Activated CD4-positive, CD25-positive, alpha-beta regulatory T cell treated with anti-CD3 and anti-CD28 coated beads, Interleukin-2, amount 50 U/mL, for 24 hours (primary cell): Measurements from ENCODE around the gene FYN.
"Not testable (repeated sequence)": the region's sequence is repeated elsewhere in the genome, so short reads cannot be mapped to it uniquely, and the experiment has no call there.

Experiments
- ATAC-seq, 2 donors: fragments of 150-1000 bp; cut with Tn5 transposase; one replicate each; pipeline ENCODE4 v1.10.0; 2021; ENCODE audit warnings: mild to moderate bottlenecking in 1 of 2, moderate library complexity in 1 of 2

Gene FYN

DNA sequence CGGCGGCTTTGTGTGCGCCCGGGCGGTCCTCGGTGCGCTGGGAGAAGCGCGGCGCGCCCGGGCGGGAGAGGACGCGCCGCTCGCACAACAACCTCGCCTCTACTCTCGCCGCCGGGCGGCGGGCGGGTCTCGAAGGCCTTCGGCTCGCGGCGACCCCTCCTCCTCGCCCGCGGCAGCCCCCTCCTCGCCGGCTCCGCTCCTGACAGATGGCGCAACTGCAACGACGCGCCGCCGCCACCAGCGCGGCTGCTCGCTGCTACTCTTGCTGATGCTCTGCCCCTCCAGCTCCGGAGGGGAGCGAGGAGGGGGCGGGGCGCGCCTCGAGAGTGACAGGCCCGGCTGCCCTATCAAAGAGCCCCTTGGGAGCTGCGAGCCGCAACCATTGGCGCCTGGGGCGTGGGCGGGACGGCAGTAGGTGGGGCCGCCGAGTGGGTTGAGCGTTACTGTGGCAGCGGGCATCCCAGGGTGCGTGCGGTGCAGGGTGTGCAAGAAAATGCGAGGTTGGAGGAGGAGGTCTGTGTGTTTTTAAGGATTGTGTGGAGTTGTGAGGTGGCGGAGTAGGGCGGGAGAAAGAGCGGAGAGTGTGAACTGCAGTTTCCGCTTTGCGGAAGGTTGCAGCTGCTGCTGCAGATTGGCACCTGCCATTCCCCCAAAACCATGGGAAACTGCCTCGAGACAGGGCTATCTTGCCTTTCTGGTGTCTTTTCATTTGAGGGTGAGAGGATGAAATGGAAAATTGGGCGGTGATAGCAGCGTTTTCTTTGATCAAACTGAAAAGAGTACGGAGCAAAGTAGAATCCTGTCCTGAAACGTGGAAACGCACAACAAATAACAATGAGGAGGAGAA is at the start of gene FYN:
FYN (minus strand) TSS at position 275 of the 847 bp plus-strand sequence. CDS start 153,401 bp downstream, outside the sequence.
- peak; percentile 91 to 93 for ATAC-seq

DNA sequence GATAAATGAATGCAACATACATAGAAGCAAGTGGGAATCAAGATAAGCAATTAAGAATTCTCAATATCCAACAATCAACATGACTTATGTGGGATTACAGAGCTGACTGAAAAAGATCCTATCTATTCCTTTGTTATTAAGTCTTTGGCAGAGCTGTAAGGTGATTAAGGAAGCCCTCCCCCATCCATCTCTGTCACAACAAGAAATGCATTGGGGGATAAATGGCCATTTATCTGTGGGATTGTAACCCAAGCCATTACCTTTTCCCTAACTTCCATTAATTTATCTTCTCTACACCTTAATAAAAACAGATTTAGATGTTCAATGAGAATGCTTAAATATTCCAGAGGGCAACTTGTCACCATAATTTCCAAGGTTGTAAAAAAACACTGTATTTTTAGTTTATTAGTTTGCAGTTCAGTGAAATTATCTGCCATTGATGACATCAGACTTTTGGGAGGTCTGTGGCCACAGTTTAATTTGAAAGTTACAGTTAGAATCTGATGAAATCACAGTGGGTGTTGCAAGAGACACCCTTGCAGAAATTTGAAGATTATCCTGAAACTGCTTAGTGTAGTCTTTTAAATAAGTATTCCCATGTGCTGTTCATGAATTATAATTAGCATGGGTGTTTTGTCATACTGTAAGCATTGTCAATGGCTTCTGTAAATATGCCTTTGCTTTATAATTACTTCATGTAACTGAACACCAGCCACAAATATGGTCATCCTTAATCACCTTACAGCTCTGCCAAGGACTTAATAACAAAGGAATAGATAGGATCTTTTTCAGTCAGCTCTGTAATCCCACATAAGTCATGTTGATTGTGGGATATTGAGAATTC is 49.4 kb upstream of the FYN start:
- peak in 1 of 2 donors; percentile 27 for ATAC-seq

DNA sequence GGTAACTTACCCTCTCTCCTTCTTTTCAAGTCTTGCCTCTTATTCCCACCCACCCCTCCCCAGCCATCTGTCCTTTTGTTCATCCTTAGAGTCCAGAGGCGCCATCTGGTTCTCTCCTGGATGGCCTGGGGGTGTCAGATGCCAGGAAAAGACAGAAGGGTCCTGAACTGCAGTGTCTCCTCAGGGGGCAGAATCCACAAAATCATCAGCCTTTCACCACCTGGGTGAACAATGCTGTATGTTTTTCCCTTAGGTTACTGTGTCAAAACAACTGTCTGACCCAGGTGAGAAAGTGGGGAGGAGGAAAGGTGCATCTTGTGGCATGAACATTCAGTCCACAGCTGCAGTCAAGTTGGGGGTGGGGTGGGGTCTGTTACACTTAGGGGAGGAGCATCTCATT is 47.9 kb upstream of the FYN start:
- no peak for ATAC-seq

DNA sequence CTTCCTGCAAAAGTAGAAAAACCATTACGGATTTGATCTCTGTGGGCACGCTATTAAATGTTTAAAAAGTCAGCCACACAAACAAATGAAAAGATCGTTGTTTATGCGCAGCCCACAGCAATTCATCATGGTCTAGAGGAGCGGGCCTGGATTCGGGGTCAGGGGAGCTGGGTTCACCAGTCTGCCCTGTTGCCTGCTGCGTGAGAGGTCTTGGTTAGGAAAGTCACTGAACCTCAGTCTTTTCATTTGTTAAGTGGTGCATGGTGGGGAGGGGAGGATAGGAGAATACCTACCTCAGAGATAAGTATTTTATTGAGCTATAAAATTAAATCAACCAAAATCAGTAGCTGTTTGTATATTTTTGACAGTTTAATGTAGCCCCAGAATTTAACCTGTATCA is 47.3 kb upstream of the FYN start:
- no peak for ATAC-seq

DNA sequence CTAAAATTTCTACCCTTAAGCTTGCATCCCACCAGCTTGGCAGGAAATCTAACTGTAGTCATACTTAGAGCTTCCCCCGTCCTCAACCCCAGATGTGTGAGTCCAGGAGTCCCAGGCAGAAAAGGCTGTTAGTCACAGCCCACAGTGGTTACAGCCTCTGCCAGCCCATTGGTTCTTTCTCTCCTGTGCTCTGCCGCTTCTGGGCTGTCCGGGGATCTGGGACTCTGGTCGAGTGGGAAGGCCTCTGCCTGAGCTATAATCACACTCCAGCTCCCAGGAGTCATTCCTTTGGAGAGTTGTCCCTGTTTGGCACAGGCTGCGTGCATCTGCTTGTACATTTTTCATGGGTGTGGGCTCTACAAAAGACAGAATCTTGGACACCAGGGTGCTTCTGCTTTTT is 45.6 kb upstream of the FYN start:
- ATAC-seq = no peak

DNA sequence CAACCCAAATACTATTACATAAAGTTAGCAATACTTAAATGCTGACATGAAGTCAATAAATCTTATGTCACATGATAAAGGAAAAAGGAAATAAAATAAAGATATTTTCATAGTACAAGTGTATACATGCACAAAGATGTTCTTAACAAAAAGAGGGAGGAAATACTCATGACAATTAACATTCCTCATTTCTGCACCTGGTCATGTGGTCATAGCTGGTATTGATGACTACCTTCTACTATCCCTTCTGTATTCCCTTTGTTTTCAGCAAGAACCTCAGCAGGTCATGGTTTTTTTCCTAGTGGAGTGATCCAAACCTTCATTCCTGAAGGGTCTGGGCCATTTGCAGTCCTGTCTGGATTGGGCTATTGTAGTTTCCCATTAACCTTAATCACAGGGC is 43.5 kb upstream of the FYN start:
- no peak for ATAC-seq

DNA sequence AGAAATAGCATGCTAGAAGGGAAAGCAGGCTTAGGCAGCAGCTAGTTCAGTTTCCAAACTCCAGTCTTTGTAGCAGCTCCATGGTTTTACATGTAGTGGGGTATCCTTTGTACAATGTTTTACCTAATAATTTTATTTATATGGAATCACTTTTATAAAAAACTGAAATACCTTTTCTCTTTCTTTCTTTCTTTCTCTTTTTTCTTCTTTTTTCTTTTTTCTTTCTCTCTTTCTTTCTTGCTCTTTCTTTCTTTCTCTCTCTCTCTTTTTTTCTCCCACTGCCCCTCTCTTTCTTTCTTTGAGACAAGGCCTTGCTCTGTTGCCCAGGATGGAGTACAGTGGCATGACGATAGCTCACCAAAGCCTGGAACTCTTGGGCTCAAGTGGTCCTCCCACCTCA is 41.4 kb upstream of the FYN start:
- ATAC-seq = no peak

DNA sequence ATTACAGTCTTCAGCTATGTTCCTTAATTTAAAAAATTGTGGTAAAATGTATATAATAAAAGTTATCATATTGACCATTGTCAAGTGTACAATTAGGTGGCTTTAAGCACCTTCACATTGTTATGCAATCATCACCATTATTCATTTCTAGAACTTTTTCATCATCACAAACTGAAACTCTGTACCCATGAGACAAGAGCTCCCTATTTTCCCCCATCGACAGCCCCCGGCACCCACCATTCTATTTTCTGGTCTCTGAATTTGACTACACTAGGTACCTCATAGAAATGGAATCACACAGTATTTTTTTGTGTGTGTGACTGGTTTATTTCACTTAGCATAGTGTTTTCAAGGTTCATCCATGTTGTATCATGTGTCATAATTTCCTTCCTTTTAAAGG is 39.7 kb upstream of the FYN start:
- peak; percentile 56 to 73 for ATAC-seq

DNA sequence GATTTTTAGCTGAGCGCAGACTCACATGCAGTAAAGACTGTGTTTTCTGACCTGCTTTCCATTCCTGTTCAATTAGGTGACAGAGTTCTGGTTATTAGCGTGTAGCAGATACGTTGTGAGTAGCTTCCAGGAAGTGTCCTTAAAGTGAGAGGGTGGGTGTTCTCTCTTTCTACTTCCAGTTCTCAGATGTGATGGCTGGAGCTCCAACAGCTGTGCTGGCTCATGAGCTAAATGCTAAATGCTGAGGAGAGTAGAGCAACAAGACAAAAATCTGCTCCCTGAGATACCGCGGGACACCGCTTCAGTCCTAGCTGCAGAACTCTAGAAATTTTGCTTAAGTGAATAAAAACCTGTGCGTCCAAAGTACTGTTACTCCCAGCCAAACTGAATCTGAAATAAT is 38.2 kb upstream of the FYN start:
- peak in 1 of 2 donors; percentile 13 for ATAC-seq

DNA sequence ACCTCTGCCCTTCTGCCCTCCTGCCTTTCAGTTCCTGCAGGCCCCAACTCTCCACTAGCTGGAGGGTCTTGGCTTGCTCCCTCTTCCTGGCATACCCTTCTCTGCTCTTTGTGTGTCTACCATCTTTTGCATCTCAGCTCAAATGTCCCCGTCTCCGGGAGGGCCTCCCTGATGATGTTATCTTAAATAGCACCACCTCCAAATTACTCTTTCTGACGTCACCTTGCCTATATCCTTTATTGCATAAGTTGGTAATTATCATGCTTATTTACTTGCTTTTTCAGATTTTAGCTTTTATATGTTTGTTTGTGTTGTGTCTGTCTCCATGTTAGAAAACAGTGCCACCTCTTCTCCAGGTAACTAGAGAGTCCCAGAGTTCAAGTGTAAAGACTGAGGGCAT is 36.0 kb upstream of the FYN start:
- no peak for ATAC-seq

DNA sequence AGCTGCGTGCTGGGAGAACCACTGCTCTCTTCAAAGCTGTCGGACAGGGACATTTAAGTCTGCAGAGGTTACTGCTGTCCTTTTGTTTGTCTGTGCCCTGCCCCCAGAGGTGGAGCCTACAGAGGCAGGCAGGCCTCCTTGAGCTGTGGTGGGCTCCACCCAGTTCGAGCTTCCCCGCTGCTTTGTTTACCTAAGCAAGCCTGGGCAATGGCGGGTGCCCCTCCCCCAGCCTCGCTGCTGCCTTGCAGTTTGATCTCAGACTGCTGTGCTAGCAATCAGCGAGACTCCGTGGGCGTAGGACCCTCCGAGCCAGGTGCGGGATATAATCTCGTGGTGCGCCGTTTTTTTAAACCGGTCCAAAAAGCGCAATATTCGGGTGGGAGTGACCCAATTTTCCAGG is 35.1 kb upstream of the FYN start:
- not testable (repeated sequence) for ATAC-seq

DNA sequence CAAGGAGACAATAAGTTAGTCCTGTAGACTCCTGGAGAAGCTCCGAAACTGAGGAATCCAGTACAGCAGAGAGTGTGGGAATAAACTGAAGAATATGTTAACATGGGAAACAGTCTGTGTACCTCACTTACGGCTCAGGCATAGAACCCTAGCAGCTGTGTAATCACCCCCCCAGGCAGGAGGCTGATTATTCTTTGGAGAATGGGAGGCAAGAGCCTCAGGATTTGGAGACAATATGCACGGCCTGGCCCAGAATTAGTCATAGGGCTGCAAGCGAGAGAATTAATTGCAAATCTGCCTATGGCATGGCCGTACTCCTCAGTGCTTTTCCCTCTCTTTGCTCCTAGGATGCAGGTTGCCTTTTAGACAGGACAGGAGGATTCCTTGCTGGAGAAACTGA is 27.5 kb upstream of the FYN start:
- no peak for ATAC-seq

DNA sequence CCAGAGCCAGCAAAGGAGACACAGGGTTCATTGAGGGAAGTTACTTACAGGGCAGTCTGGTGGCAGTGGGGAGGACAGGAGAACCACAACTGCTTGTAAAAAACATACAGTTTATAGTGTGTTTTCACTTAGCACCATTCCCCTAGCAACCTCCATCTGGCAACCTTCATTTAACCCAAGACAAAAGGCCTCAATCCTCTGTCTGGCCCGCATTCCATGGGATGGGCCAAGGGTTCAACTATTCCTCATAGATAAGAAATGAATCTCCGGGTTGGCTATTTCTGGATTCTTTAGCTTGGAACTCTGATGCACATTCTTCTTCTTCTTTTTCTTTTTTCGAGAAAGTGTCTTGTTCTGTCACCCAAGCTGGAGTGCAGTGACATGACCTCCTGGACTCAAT is 26.3 kb upstream of the FYN start:
- ATAC-seq = no peak

DNA sequence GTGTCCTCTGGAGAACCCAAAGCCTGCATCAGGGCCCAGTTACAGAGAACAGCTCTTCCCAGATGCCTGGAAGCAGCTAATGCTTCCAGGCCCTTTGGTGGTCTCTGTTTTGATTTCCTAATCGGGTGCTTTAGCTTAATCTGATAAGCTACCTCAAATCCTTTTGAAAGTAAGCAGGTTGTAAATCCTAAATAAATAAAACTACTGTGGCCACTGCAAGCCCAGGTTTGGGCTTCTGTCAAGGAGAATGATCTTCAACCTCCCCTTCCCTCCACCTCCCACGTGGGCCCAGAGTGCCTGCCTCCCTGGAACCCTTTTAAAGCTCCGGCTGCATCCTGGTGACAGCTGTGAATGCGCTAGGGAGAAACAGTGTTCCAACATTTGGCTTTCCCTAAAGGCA is 25.2 kb upstream of the FYN start:
- no peak for ATAC-seq

DNA sequence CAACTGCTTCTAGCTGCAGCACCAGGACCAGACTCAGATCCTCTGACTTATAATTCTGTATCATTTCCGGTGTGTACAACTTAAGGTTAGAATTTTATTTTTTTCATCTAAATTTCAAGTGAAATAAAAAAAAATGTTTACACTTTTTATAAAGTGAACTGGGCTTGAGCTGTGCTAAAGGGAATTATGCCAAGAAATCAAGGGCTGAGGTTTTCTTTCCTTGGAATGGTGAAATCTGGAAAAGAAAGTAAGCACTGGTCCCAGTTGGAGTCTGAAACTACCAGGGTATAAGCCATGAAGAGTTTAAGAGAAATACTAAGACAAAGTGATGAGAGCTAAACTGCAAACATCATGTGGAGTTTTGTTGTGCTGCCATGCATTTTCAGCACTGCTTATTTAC is 21.7 kb upstream of the FYN start:
- ATAC-seq = no peak

DNA sequence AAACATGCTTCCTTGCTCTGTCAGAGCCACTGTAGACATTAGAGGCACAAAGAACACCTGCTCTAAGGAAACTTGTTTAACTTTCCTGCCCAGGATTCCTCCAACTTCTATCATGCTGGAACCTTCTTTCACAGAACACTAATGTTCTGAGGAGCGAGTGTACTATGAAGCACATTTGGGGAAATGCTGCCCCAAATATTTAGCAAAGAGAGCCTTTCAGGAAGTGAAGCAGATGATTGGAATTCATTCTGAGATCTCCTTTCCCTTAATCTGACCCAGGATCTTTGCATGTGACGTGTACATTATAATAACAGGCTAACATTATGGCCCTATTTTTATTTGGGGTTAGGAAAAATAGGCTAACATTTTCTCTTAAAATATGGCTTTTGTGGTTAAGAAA is 21.0 kb upstream of the FYN start:
- no peak for ATAC-seq

DNA sequence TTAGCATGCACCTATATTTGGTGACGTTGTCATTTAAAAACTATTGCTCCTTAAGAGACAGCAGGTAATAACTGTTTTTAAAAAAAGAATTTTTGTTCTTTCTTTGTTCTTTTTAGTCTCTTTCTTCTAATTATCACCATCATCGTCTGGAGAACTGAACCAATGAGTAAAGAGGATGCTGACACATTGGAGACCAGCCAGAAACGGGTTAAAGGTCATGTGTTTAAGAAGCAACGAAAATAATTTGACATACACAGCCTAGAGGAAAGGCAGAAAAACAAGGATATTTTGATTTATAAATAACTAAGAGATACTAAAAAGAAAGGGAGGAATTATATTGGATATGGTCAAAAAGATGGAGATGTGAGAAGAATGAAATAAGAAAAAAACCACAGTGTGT is 19.2 kb upstream of the FYN start:
- no peak for ATAC-seq

DNA sequence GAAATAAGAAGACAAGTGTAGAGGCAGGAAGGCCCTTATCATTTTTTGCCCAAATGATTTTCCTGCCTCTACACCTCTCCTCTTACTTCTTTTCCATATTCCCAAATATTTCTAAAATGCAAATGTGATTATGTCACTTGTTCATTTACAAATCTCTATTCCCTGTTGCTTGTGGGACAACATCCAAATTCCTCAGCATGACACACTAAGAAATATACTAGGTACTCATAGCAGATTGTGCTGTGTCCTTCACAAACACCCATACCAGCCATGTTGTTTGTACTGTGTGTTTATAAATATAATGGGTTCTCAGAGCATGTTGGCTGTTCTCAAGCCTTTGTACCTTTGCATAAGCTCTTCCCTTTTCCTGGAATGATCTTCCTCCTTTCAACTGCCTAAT is 17.7 kb upstream of the FYN start:
- ATAC-seq = no peak

DNA sequence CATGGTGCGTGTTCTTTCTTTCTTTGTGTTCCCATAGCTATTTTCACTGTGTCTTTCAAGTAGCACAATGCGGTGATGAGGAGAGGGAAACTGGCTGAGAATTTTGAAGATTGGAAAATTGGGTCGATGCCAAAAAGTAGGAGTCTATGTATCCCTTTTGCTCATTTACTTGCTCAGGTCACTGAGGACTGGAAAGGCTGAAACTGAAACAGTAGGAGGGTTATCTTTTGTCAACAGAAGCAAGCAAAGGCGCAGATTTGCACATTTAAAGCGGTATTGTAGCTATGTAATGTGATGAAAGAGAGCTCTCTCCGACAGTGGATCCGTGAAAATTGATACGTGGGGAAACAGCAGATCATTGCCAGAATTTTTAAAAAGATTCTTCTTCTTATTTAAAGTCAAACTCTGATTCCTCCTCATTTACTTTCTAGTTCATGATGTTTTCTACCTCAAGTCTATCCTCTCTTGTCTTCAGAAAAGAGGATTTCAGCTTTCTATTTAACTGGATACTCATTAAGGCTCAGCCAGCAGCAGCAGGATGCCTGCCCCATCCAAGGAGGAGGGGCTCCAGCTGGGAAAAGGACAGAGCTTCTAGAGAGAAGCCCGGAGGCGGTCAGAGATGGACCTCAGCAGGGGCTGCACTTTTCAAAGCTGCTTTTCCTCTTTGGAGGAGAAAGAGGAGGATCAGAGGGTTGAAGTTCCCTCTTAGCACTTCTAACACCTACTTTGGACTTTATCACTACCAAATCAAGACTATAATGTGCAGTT is 15.9 kb upstream of the FYN start:
- no peak for ATAC-seq

DNA sequence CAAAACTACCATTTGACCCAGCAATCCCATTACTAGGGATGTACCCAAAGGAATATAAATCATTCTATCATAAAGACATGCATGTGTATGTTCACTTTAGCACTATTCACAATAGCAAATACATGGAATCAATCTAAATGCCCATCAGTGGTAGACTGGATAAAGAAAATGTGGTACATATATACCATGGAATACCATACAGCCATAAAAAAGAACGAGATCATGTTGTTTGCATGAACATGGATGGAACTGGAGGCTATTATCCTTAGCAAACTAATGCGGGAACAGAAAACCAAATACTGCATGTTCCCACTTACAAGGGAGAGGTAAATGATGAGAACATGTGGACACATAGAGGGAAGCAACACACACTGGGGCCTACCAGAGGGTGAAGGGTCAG is 13.5 kb upstream of the FYN start:
- ATAC-seq = not testable (repeated sequence)

DNA sequence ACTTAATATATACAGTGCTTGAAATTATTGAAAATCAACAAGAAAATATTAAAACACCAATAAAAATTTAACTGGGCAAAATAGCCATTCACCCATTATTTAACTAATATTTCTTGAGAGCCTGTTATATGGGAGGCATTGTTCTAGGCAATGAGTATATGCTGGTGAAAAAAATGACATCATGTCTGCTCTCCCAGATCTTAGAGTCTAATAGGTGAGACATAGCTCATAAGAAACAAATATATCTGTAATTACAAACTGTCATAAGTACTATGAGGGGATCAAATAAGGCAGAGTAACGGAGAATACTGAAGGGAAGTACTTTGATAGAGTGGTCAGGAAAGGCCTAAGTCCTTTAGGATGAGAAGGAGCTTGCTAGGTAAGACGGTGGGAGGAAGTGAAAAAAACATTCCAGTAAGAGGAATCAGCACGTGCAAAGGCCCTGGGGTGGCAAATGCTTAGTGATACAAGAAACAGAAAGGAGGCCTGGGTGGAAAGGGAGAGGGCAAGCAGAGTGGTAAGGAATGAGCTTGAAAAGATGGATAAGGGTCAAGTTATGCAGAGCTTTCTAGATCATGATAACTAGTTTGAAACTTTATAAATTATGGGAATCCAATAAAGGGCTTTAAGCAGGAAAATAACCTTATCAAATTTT is 12.2 kb upstream of the FYN start:
- no peak for ATAC-seq

DNA sequence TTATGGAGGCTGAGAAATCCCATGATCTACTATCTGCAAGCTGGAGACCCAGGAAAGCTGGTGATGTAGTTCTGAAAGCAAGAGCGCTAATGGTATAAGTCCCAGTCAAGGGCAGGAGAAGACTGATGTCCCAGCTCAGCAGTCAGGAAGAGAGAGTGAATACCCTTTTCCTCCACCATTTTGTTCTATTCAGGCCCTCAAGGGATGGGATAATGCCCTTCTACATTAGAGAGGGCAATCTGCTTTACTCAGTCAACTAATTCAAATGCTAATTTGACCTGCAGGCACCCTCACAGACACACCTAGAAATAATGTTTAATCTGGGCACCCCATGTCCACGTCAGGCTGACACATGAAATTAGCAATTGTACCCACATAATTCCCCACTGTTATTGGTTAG is 10.8 kb upstream of the FYN start:
- ATAC-seq = no peak
